GM18526 (cell line): ENCODE measurements around the gene CCDC178.

ENCODE experiments used
- POLR2A ChIP-seq: IDR thresholded peaks from 3 replicates; pipeline ENCODE4 v1.6.1; 2011; ENCODE audit not compliant: insufficient read length; ENCODE audit errors: extremely low read depth

Gene CCDC178

GRCh38 chr18:33115476-33115875 is 325.0 kb downstream of the CCDC178 start:
- TF ChIP-seq POLR2A, result no peak

DNA sequence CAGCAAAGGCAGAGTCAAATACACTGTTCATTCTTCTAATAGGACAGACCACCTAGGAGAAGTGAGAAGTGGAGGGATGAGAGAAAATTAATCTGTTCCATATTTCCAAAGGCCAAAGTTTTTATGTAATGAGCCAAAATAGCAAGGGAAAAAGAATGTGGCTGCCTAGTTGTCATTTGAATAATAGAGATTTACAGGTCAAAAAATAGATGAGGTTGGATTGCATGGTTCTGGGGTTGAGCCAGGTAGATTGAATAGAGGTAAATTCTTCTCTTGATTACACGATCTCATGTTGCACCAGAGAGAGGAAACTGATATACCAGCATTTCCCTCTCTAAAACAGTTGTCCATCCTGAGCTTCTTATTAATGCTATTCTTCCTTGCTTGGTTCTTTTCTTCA is 325.8 kb downstream of the CCDC178 start:
- no peak for TF ChIP-seq POLR2A

GRCh38 chr18:33113416-33113815 is 327.1 kb downstream of the CCDC178 start:
- TF ChIP-seq POLR2A, result no peak

DNA sequence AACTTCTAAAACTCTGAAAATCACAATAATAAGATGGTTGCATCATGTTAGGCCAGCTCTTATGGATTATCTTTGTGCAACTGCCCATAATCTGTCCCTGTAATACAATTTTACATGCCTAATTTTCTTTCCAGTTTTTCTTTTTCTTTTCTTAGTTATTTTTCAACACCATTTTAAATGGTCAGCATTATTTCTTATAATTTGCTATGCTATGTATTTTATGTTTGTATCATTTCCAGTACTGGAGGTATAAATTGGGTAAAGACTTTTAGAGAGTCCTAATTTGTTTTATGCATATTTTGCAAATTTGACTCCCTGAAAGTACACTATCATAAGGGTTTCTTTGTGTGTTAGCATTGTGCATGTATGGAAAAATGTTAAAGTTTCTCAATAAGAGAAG is 333.0 kb downstream of the CCDC178 start:
- TF ChIP-seq POLR2A, result no peak

DNA sequence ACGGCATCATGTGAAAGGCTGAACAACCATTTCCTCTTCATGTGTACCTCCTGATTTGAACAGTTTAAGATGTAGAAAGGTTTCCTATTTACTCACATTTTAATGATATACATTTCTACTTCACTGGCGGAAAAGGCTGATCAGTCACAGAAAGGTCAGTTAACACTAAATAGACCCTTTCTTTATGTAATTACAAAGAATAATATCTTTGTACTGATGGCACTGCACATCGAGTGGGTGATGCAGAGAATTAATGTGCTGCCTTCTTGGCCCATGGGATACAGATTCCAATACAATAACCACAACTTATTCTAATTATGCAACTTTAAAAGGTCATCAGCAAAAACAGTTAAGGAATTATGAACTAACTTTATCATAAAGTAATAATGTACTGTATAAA is 339.2 kb downstream of the CCDC178 start:
- no peak for TF ChIP-seq POLR2A

GRCh38 chr18:33099626-33100025 is 340.9 kb downstream of the CCDC178 start:
- no peak for TF ChIP-seq POLR2A

DNA sequence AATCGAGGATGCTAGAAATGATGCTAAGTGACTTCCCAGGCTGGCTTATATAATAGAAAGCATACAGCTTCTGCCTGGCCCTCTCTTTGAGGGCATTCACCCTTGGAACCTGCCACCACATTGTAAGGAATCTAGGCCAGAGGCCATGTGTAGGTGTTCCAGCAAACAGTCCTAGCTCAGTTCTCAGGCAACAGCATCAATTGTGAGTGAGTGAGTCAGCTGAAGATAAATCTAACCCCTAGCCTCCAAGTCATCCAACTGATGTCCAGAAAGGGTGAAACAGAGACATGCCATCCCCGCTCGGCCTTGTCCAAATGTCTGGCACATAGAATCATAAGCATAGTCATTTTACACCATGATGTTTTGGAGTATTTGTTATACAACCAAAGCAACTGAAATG is 343.4 kb downstream of the CCDC178 start:
- TF ChIP-seq POLR2A, result no peak

DNA sequence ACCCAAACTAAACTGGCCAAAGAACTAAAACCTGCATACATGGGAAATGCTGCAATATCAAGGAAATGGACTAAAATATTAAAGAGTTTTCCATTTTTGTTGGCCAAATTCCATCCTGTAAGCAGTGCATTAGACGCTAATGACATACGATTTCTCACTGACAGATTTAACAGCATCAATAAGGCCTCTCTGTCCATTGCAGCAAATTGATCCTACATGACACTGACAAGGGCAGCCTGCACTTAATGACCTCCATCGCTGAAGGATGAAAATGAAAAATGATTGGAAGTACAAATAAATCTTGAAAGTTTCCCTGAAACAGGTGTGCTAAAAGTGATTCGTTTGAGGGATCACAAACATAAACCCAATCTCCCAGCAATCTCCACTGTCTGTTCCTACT is 350.1 kb downstream of the CCDC178 start:
- TF ChIP-seq POLR2A, result no peak

DNA sequence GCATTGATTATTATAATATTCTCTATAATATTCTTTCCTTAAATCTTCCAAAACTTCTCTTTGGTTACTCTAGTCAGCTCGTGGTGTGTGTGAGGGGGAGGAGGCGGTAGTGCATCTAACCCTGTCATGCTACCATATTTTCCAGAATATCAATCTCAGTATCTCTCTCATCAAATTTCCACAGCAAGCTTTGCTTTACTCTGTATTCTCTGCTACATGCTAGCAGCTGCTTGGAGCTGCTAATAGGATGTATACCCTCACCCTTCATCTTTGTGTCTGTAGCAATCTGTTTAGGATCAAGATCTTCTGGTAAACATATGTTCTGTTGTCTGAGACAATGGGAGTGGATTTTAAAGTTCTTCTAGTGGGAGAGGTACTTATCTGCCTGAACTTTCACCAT is 363.9 kb downstream of the CCDC178 start:
- no peak for TF ChIP-seq POLR2A

- TF ChIP-seq POLR2A, result no peak
Observed at GRCh38 chr18:33074125-33074524, 366.4 kb downstream of the CCDC178 start.

GRCh38 chr18:33062834-33063364 is 377.6 kb downstream of the CCDC178 start:
- no peak for TF ChIP-seq POLR2A

DNA sequence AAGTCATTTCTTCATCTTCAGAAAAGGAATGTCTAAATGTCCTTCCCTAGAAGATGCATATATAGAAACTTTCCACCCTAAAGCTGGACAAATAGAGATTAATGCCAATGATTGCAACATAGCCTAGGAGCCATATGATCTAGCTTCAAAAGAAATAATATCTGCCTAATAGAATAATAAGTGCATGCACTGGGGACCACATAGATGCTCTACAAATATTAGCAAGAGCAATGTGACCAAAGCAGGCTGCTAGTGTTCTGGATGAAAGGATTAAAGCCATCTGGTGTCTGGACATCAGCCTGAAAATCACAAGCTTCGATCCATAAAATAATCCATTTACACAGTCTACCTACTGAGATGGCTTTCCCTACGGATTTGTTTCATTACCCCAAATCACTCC is 387.6 kb downstream of the CCDC178 start:
- TF ChIP-seq POLR2A, result no peak

DNA sequence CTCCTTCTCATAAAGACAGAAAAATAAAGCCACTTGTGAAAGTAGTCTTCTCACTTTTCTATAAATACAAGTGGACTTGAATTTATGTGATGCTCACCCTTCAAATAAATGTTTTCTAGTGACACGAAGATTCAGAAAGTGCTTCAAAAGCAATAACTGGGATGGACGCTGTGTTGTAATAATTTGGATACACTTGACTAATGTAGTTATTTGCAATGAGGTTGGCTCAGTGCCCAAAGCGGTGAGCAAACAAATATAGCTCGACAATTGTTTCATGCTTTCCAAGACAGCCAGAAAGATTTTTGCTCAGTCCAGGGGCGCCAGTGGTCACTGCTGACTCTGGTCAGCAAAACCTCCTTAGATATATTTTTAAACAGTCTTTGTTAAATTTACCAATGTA is 389.1 kb downstream of the CCDC178 start:
- TF ChIP-seq POLR2A, result no peak

GRCh38 chr18:33040213-33040612 is 400.3 kb downstream of the CCDC178 start:
- TF ChIP-seq POLR2A, result no peak

- TF ChIP-seq POLR2A, result no peak
Observed at GRCh38 chr18:33034945-33035344, 405.6 kb downstream of the CCDC178 start.

- TF ChIP-seq POLR2A, result no peak
Observed at GRCh38 chr18:33034212-33034611, 406.3 kb downstream of the CCDC178 start.

- no peak for TF ChIP-seq POLR2A
Observed at GRCh38 chr18:33022370-33022769, 418.2 kb downstream of the CCDC178 start.

DNA sequence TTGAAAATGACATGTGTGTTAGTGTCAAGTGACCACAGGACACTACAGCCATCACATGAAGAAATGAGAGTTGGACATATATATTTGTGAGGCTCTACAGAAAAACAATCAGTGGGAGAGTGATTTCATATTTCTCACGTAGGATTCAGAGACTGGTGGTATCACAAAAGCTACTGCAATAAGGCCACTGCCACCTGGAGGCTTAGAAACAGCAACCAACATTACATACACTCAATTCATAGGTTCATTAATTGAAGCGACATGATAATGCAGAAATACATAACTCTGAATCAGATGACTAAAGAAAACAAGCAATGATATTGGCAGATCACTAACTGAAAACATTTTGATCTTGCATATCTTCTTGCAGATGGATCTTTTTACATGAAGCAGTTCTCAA is 419.6 kb downstream of the CCDC178 start:
- TF ChIP-seq POLR2A, result no peak
